ENCODE results near the gene PHLDA3.
A peak's percentile ranks its signal among the peaks of the same experiment; 100 is the strongest.

PHLDA3 gene

GRCh38 chr1:201460814-201461644 lies 8.0 kb downstream of the PHLDA3 start:
- no peak for DNase-seq

GRCh38 chr1:201459775-201460174 lies 9.2 kb downstream of the PHLDA3 start:
- no peak for DNase-seq

GRCh38 chr1:201459052-201459451 lies 9.9 kb downstream of the PHLDA3 start:
- no peak for DNase-seq

- no peak for DNase-seq
Observed at GRCh38 chr1:201457508-201457960, 11.5 kb downstream of the PHLDA3 start.

- no peak for DNase-seq
Observed at GRCh38 chr1:201456499-201457309, 12.3 kb downstream of the PHLDA3 start.

GRCh38 chr1:201455098-201455497 lies 13.9 kb downstream of the PHLDA3 start:
- DNase-seq: no peak

GRCh38 chr1:201454608-201455007 lies 14.4 kb downstream of the PHLDA3 start:
- DNase-seq: no peak

- DNase-seq: no peak
Observed at GRCh38 chr1:201452866-201453265, 16.1 kb downstream of the PHLDA3 start.

- no peak for DNase-seq
Observed at GRCh38 chr1:201450721-201451291, 18.2 kb downstream of the PHLDA3 start.

- no peak for DNase-seq
Observed at GRCh38 chr1:201448990-201449389, 20.0 kb downstream of the PHLDA3 start.

- DNase-seq: peak; percentile 41
Observed at GRCh38 chr1:201447903-201448871, 20.8 kb downstream of the PHLDA3 start.

GRCh38 chr1:201445310-201445709 lies 23.7 kb downstream of the PHLDA3 start:
- DNase-seq: no peak

GRCh38 chr1:201444792-201445191 lies 24.2 kb downstream of the PHLDA3 start:
- DNase-seq: no peak

GRCh38 chr1:201443747-201444146 lies 25.2 kb downstream of the PHLDA3 start:
- no peak for DNase-seq

GRCh38 chr1:201436969-201437368 lies 32.0 kb downstream of the PHLDA3 start:
- no peak for DNase-seq

GRCh38 chr1:201436393-201436792 lies 32.6 kb downstream of the PHLDA3 start:
- no peak for DNase-seq

- DNase-seq: no peak
Observed at GRCh38 chr1:201434266-201434665, 34.7 kb downstream of the PHLDA3 start.

- no peak for DNase-seq
Observed at GRCh38 chr1:201433609-201434008, 35.4 kb downstream of the PHLDA3 start.

GRCh38 chr1:201430776-201431175 lies 38.2 kb downstream of the PHLDA3 start:
- DNase-seq: no peak

GRCh38 chr1:201429736-201430501 lies 39.1 kb downstream of the PHLDA3 start:
- no peak for DNase-seq

GRCh38 chr1:201427963-201428362 lies 41.0 kb downstream of the PHLDA3 start:
- DNase-seq: no peak
